Measurements from ENCODE around the gene KCNG2. TPM values are rescaled to one million over a fixed set of nuclear protein-coding genes. Genes with fewer than 3 reads are reported as not detected.

Gene KCNG2
- total and polyA plus RNA-seq, 7 experiments from 2014 or later: not detected

DNA sequence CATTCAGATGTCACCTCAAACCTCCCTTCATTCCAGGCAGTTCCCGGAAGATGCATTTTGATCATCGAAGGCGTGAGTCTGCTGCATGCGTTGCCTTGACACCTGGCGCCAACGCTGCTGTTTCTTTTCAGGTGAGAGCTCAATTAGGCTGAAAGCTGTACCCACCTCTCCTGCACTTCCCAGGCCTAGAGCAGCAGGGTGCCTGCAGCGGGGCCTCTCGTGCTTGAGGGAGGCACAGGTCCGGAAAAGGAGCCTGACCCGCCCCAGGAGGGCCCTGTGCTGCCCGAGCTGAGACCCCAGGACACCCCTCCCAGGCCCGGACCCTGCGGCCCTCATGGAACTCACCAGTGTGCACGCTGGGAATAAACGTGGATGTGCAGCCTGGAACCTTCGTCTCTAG is 31.4 kb upstream of the KCNG2 start:
- ChIA-PET POLR2A (no interaction called here), CTCF (no interaction called here)
- intact Hi-C loops (cut with micrococcal nuclease): no loop called here
- H3K4me1 Mint-ChIP-seq: no peaks in the 10 kb centered on the region
- H3K9me3 Mint-ChIP-seq: peaks cover 6 to 51% (median 20%) of the 10 kb centered on the region in 11 donors
- H3K4me1 ChIP-seq (ENCODE audit: control insufficient read depth in 2 of 2, insufficient read depth in 2 of 2, low read length in 2 of 2): no peaks in the 10 kb centered on the region
- H3K27me3 ChIP-seq (ENCODE audit: control insufficient read depth in 2 of 2, insufficient read depth in 2 of 2, low read length in 2 of 2): no peaks in the 10 kb centered on the region
- peaks cover 4 to 23% (median 14%) of the 10 kb centered on the region in 5 donors for H3K27me3 Mint-ChIP-seq
- ATAC-seq (no peak), DNase-seq (peak in 1 of 9 donors; percentile 17)
- H3K36me3 ChIP-seq (ENCODE audit: control insufficient read depth in 2 of 3, insufficient read depth in 3 of 3, low read length in 3 of 3): no peaks in the 10 kb centered on the region
- H3K4me3 Mint-ChIP-seq: no peak overlapping the region
- H3K4me3 ChIP-seq (ENCODE audit: low read length): no peak overlapping the region
- peaks cover 0 to 20% (median 0%) of the 10 kb centered on the region in 3 experiments for H3K9me3 ChIP-seq (ENCODE audit: control insufficient read depth in 2 of 3, low read length in 3 of 3)
- H3K36me3 Mint-ChIP-seq: peaks cover 3 to 23% (median 3%) of the 10 kb centered on the region in 5 donors
- no peak overlapping the region for H3K27ac Mint-ChIP-seq
- H3K27ac ChIP-seq (ENCODE audit: low read depth, low read length): no peak overlapping the region

DNA sequence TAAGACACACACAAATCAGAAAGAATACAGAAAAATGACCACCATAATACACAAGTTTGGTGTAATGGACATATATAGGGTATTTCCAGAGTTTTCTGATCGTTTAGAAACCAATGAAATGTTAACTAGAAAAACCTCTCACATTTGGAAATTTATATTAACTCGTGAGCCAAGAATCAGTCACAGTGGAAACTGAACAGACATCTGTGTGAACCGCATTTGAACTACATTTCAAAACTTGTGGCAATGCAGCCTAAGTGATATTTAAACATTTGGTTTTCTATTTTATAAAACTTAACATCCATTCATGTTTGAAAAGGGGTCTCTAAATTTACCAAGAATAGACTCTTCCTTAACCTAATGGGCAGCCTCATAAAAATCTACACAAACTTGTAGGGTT is 29.0 kb upstream of the KCNG2 start:
- CTCF ChIA-PET: no interaction called here
- H3K4me3 ChIP-seq (ENCODE audit: low read length): no peak overlapping the region
- H3K9me3 ChIP-seq (ENCODE audit: control insufficient read depth in 2 of 3, low read length in 3 of 3): peaks cover 0 to 11% (median 0%) of the 10 kb centered on the region in 3 experiments
- no peaks in the 10 kb centered on the region for H3K27me3 ChIP-seq (ENCODE audit: control insufficient read depth in 2 of 2, insufficient read depth in 2 of 2, low read length in 2 of 2)
- H3K9me3 Mint-ChIP-seq: peaks cover 2 to 27% (median 14%) of the 10 kb centered on the region in 11 donors
- H3K4me1 ChIP-seq (ENCODE audit: control insufficient read depth in 2 of 2, insufficient read depth in 2 of 2, low read length in 2 of 2): no peaks in the 10 kb centered on the region
- no peak for ATAC-seq
- POLR2A ChIA-PET: no interaction called here
- no peaks in the 10 kb centered on the region for H3K4me1 Mint-ChIP-seq
- DNase-seq: no peak
- no peak overlapping the region for H3K4me3 Mint-ChIP-seq
- H3K36me3 Mint-ChIP-seq: peaks cover 2 to 17% (median 3%) of the 10 kb centered on the region in 5 donors
- H3K36me3 ChIP-seq (ENCODE audit: control insufficient read depth in 2 of 3, insufficient read depth in 3 of 3, low read length in 3 of 3): no peaks in the 10 kb centered on the region
- H3K27me3 Mint-ChIP-seq: peaks cover 4 to 31% (median 14%) of the 10 kb centered on the region in 5 donors
- H3K27ac Mint-ChIP-seq: no peak overlapping the region
- H3K27ac ChIP-seq (ENCODE audit: low read depth, low read length): no peak overlapping the region
- intact Hi-C loops (cut with micrococcal nuclease): no loop called here

DNA sequence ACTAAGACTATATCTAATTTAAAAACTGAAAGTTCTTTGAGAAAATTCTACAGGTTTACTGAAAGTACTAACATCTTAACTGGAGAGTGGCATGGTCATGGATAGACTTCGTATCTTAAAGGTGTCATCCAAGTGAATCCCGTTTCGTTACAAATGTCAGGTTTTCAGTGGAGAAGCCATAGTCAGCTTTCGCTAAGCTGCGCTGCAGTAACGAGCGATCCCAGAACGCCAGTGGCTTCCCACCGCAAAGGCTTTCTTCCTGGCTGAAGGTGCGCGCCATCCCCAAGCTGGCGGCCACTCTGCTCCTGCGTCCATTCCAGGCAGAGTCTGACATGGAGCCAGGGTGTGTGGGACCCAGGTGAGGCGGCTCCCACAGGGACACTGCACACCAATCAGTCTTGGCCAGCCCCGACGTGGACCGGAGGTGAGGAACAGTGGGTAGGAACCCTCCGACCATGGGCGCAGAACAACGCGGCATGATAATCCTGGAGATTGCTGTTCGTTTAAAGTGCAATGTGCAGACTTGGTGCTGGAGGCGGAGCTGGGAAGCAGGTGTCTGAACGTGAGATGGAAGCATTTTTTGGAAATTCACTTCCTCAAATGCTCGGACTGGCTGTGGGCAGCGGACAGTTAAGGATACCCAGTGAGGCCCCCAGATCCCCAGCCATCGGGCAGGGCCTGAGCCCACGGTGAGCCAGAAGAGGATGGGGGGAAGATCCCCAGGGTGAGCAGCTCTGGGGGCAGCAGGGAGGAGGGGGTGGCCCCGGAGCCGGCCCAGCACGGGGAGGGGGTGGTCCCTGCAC is 27.8 kb upstream of the KCNG2 start:
- Mint-ChIP-seq H3K4me3 (no peak overlapping the region), H3K4me1 (no peaks in the 10 kb centered on the region), H3K27me3 (peaks cover 4 to 34% (median 15%) of the 10 kb centered on the region in 5 donors), H3K27ac (no peak overlapping the region), H3K9me3 (peaks cover 0 to 26% (median 15%) of the 10 kb centered on the region in 11 donors), H3K36me3 (peaks cover 2 to 17% (median 3%) of the 10 kb centered on the region in 5 donors)
- intact Hi-C loops (cut with micrococcal nuclease): no loop called here
- DNase-seq: no peak
- POLR2A ChIA-PET: no interaction called here
- H3K27ac ChIP-seq (ENCODE audit: low read depth, low read length): no peak overlapping the region
- no peaks in the 10 kb centered on the region for H3K27me3 ChIP-seq (ENCODE audit: control insufficient read depth in 2 of 2, insufficient read depth in 2 of 2, low read length in 2 of 2)
- no peaks in the 10 kb centered on the region for H3K4me1 ChIP-seq (ENCODE audit: control insufficient read depth in 2 of 2, insufficient read depth in 2 of 2, low read length in 2 of 2)
- CTCF ChIA-PET: no interaction called here
- no peak overlapping the region for H3K4me3 ChIP-seq (ENCODE audit: low read length)
- peaks cover 0 to 10% (median 0%) of the 10 kb centered on the region in 3 experiments for H3K9me3 ChIP-seq (ENCODE audit: control insufficient read depth in 2 of 3, low read length in 3 of 3)
- ATAC-seq: no peak
- H3K36me3 ChIP-seq (ENCODE audit: control insufficient read depth in 2 of 3, insufficient read depth in 3 of 3, low read length in 3 of 3): no peaks in the 10 kb centered on the region

DNA sequence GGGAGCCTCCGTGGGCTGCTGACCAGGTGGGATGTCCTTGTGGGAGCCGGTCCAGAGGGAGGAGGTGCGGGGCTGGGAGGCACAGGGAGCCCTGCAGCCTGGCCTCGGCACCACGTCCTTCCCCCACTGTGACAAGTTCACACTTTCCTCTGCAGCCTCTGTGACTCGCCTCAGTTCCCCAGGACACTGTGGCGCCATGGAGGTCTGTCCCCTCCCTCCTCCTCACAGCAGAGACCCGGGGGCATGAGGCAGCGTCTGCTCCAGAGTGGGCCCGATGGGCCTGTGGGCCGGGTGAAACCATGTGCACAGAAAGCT is 27.3 kb upstream of the KCNG2 start:
- H3K27ac Mint-ChIP-seq: no peak overlapping the region
- peaks cover 0 to 26% (median 15%) of the 10 kb centered on the region in 11 donors for H3K9me3 Mint-ChIP-seq
- ChIA-PET POLR2A (no interaction called here), CTCF (no interaction called here)
- Histone ChIP-seq H3K4me1 (ENCODE audit: control insufficient read depth in 2 of 2, insufficient read depth in 2 of 2, low read length in 2 of 2) (no peaks in the 10 kb centered on the region), H3K27ac (ENCODE audit: low read depth, low read length) (no peak overlapping the region), H3K27me3 (ENCODE audit: control insufficient read depth in 2 of 2, insufficient read depth in 2 of 2, low read length in 2 of 2) (no peaks in the 10 kb centered on the region), H3K36me3 (ENCODE audit: control insufficient read depth in 2 of 3, insufficient read depth in 3 of 3, low read length in 3 of 3) (no peaks in the 10 kb centered on the region), H3K9me3 (ENCODE audit: control insufficient read depth in 2 of 3, low read length in 3 of 3) (peaks cover 0 to 10% (median 0%) of the 10 kb centered on the region in 3 experiments), H3K4me3 (ENCODE audit: low read length) (no peak overlapping the region)
- H3K4me1 Mint-ChIP-seq: no peaks in the 10 kb centered on the region
- H3K36me3 Mint-ChIP-seq: peaks cover 2 to 17% (median 3%) of the 10 kb centered on the region in 5 donors
- ATAC-seq (no peak), DNase-seq (no peak)
- peaks cover 4 to 34% (median 16%) of the 10 kb centered on the region in 5 donors for H3K27me3 Mint-ChIP-seq
- intact Hi-C loops (cut with micrococcal nuclease): no loop called here
- no peak overlapping the region for H3K4me3 Mint-ChIP-seq

DNA sequence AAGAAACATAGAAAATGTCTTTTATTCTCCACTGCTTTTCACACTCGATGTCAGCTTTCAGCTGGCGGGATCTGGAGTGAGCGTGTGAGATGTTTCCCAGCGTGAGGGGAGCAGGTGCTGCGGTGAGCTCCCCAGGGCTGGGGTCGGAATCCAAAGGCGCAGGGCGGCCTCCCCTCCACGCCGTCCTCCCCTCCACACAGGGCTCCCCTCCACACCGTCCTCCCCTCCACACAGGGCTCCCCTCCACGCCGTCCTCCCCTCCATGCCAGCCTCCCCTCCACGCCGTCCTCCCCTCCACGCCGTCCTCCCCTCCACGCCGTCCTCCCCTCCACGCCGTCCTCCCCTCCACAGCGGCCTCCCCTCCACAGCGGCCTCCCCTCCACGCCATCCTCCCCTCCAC is 26.9 kb upstream of the KCNG2 start:
- Mint-ChIP-seq H3K9me3 (peaks cover 0 to 23% (median 14%) of the 10 kb centered on the region in 11 donors), H3K27ac (no peak overlapping the region), H3K4me3 (no peak overlapping the region), H3K36me3 (peaks cover 2 to 14% (median 3%) of the 10 kb centered on the region in 5 donors), H3K27me3 (peaks cover 4 to 34% (median 20%) of the 10 kb centered on the region in 5 donors), H3K4me1 (no peaks in the 10 kb centered on the region)
- Histone ChIP-seq H3K4me1 (ENCODE audit: control insufficient read depth in 2 of 2, insufficient read depth in 2 of 2, low read length in 2 of 2) (no peaks in the 10 kb centered on the region), H3K4me3 (ENCODE audit: low read length) (no peak overlapping the region), H3K36me3 (ENCODE audit: control insufficient read depth in 2 of 3, insufficient read depth in 3 of 3, low read length in 3 of 3) (no peaks in the 10 kb centered on the region), H3K27me3 (ENCODE audit: control insufficient read depth in 2 of 2, insufficient read depth in 2 of 2, low read length in 2 of 2) (no peaks in the 10 kb centered on the region), H3K9me3 (ENCODE audit: control insufficient read depth in 2 of 3, low read length in 3 of 3) (peaks cover 0 to 10% (median 0%) of the 10 kb centered on the region in 3 experiments), H3K27ac (ENCODE audit: low read depth, low read length) (no peak overlapping the region)
- no peak for ATAC-seq
- intact Hi-C loops (cut with micrococcal nuclease): no loop called here
- POLR2A ChIA-PET: no interaction called here
- CTCF ChIA-PET: no interaction called here
- no peak for DNase-seq

DNA sequence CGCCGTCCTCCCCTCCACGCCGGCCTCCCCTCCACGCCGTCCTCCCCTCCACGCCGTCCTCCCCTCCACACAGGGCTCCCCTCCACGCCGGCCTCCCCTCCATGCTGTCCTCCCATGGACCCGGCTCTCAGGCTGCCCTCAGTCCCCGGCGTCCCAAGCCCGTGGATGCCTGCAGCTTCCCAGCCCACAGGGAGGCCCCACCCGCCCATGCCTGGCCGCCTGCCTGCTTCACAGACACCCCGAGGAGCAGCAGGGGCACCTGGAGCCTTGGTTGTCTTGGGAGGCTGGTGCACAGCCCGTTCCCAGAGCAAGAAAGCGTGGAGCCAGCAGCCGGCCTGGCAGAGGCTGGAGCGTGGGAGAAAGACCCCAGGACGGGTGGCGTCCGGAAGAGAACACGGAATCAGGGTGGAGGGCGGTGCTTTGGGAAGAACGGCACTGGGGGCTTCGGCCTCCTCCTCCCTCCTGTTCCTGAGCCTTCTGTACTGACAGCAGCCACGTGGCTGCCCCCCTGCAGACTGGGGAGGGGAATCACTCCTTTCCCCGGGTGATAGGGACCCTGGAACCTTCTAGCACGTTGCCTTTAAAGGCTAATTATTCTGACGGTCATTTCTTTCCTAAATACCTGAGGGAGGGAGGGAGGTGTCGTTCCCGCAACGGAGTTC is 26.2 kb upstream of the KCNG2 start:
- Histone ChIP-seq H3K4me1 (ENCODE audit: control insufficient read depth in 2 of 2, insufficient read depth in 2 of 2, low read length in 2 of 2) (no peaks in the 10 kb centered on the region), H3K36me3 (ENCODE audit: control insufficient read depth in 2 of 3, insufficient read depth in 3 of 3, low read length in 3 of 3) (no peaks in the 10 kb centered on the region), H3K9me3 (ENCODE audit: control insufficient read depth in 2 of 3, low read length in 3 of 3) (peaks cover 0 to 10% (median 0%) of the 10 kb centered on the region in 3 experiments), H3K27ac (ENCODE audit: low read depth, low read length) (no peak overlapping the region), H3K27me3 (ENCODE audit: control insufficient read depth in 2 of 2, insufficient read depth in 2 of 2, low read length in 2 of 2) (no peaks in the 10 kb centered on the region), H3K4me3 (ENCODE audit: low read length) (no peak overlapping the region)
- H3K4me1 Mint-ChIP-seq: no peaks in the 10 kb centered on the region
- intact Hi-C loops (cut with micrococcal nuclease): no loop called here
- H3K4me3 Mint-ChIP-seq: no peak overlapping the region
- no peak for DNase-seq
- ChIA-PET POLR2A (no interaction called here), CTCF (no interaction called here)
- peaks cover 0 to 23% (median 12%) of the 10 kb centered on the region in 11 donors for H3K9me3 Mint-ChIP-seq
- no peak for ATAC-seq
- H3K36me3 Mint-ChIP-seq: peaks cover 0 to 11% (median 3%) of the 10 kb centered on the region in 5 donors
- no peak overlapping the region for H3K27ac Mint-ChIP-seq
- H3K27me3 Mint-ChIP-seq: peaks cover 4 to 34% (median 27%) of the 10 kb centered on the region in 5 donors
